ENCODE results near the gene PPP1R18. TPM values are rescaled to one million over a fixed set of nuclear protein-coding genes. Genes with fewer than 3 reads are reported as not detected.
A peak's percentile ranks its signal among the peaks of the same experiment; 100 is the strongest.

The PPP1R18 gene
- total and polyA plus RNA-seq, 9 of the 15 experiments (the other 6 are each of a cell fraction or from before 2014, with no cell fraction given) = 12.0 to 99.2 (median 42.6) TPM

- TF ChIP-seq MLLT1 (IDR thresholded peaks at IDR 0.05) (peak in 1 of 2 experiments; percentile 66; a peak in 3 of 4 replicates), SRSF1 (IDR thresholded peaks at IDR 0.05; ENCODE audit: low read depth, low read length) (no peak), ESRRA (IDR thresholded peaks at IDR 0.05; ENCODE audit: borderline replicate concordance, low read depth) (0 out of 2 replicates have a peak, but pooled peaks have one; percentile 35), RNF2 (IDR thresholded peaks at IDR 0.05) (no peak), NONO (IDR thresholded peaks at IDR 0.05; ENCODE audit: low read depth in 2 of 2, low read length in 1 of 2) (0 out of 4 replicates have a peak, but pooled peaks of 1 of the 2 experiments have one; percentile 24), CREB1 (IDR thresholded peaks at IDR 0.05) (no peak), CREB1 (CRISPR knock-in tag; IDR thresholded peaks at IDR 0.05) (no peak; the same call in 1 of the 2 replicates), ZNF354B (CRISPR knock-in tag; IDR thresholded peaks at IDR 0.05) (no peak), ZNF778 (CRISPR knock-in tag; IDR thresholded peaks at IDR 0.05) (no peak), JUNB (CRISPR knock-in tag; conservative IDR thresholded peaks at IDR 0.05) (no peak), PKNOX1 (IDR thresholded peaks at IDR 0.05) (peak; percentile 64), ZEB2 (IDR thresholded peaks at IDR 0.05) (peak; percentile 62; the same call in 1 of the 2 replicates), ZNF740 (CRISPR knock-in tag; IDR thresholded peaks at IDR 0.05) (peak; percentile 76), ZNF740 (tag; IDR thresholded peaks at IDR 0.05) (no peak), PTBP1 (IDR thresholded peaks at IDR 0.05; ENCODE audit: low read depth, low read length) (peak; percentile 50; the same call in 1 of the 2 replicates), ZKSCAN8 (CRISPR knock-in tag; IDR thresholded peaks at IDR 0.05) (no peak), RNF219 (CRISPR knock-in tag; IDR thresholded peaks at IDR 0.05) (no peak), ZNF518B (CRISPR knock-in tag; IDR thresholded peaks at IDR 0.05) (no peak), TBL1XR1 (IDR thresholded peaks at IDR 0.05; ENCODE audit: low read length in 2 of 2) (peak in 1 of 2 experiments; percentile 62; a peak in 1 of 4 replicates)
These were observed 36.1 kb upstream of the PPP1R18 start (continued) for GRCh38 chr6:30722280-30723112.
